H1 (cell line): ENCODE results near the gene SF3B6. TPM values are rescaled to one million over a fixed set of nuclear protein-coding genes. Genes with fewer than 3 reads are reported as not detected.

Source experiments
- CHD7 ChIP-seq: fragments of 300-600 bp; sonication (generic); IDR thresholded peaks from 2 replicates; pipeline ENCODE4 v1.7.1; 2012; ENCODE audit warnings: low read length, moderate library complexity, mild to moderate bottlenecking, inconsistent platforms; ENCODE audit not compliant: insufficient replicate concordance
- polyA plus RNA-seq, 7 experiments: library from polyadenylated mRNA; depleted of rRNA in 3 of 7; stranded (reverse) in 5 of 7; unstranded in 2 of 7; fragments of >200 nt in 5 of 7; fragments of 200-250 nt in 2 of 7; gene quantifications; 1 replicate in 5 of 7; 2 replicates in 1 of 7; 4 replicates in 1 of 7; pipeline versions ENCODE4 v1.2.1 to v1.2.3, GENCODE V29; 2011 to 2013; ENCODE audit warnings: missing spikeins in 2 of 7, mixed read lengths in 2 of 7
- total RNA-seq: library from RNA; stranded (reverse); fragmentation: NEBNext Ultra II Directional; extraction: Animal tissue kit (Norgen Biotek cat#: 25700); gene quantifications from 2 replicates; pipeline ENCODE4 v1.2.1, GENCODE V29; 2021

The SF3B6 gene
- total and polyA plus RNA-seq, 2 of the 8 experiments (the other 6 are each of a cell fraction or from before 2014, with no cell fraction given) = 126 to 155 TPM

GRCh38 chr2:24046599-24046929 lies 29.6 kb downstream of the SF3B6 start (continued):
- TF ChIP-seq CHD7 = no peak
